Hindlimb muscle (tissue), 1 donor: ENCODE measurements around the gene PADI4. TPM values are rescaled to one million over a fixed set of nuclear protein-coding genes. Genes with fewer than 3 reads are reported as not detected.
"Not testable (repeated sequence)": the region's sequence is repeated elsewhere in the genome, so short reads cannot be mapped to it uniquely, and the experiment has no call there.

Experiments
- DNase-seq: peaks from one replicate; pipeline ENCODE4 v3.0.0-alpha.2; 2013
- polyA plus RNA-seq: library from polyadenylated mRNA; unstranded; fragments of 120-200 nt; gene quantifications from one replicate; pipeline ENCODE4 v1.2.1, GENCODE V29; 2013; ENCODE audit not compliant: insufficient read length

PADI4 gene
- polyA plus RNA-seq, 1 donor = 0.57 TPM

GRCh38 chr1:17400725-17401341 is 92.8 kb downstream of the PADI4 start:
- no peak for DNase-seq

- DNase-seq = no peak
Observed at GRCh38 chr1:17401841-17402240, 93.8 kb downstream of the PADI4 start.

GRCh38 chr1:17403081-17403480 is 95.1 kb downstream of the PADI4 start:
- no peak for DNase-seq

- no peak for DNase-seq
Observed at GRCh38 chr1:17404034-17404684, 96.2 kb downstream of the PADI4 start.

- no peak for DNase-seq
Observed at GRCh38 chr1:17404820-17405219, 96.8 kb downstream of the PADI4 start.

- peak; percentile 55 for DNase-seq
Observed at GRCh38 chr1:17405898-17406759, 98.1 kb downstream of the PADI4 start.

- DNase-seq = not testable (repeated sequence)
Observed at GRCh38 chr1:17406760-17407475, 98.9 kb downstream of the PADI4 start.

- DNase-seq = not testable (repeated sequence)
Observed at GRCh38 chr1:17407786-17408514, 100.0 kb downstream of the PADI4 start.

- no peak for DNase-seq
Observed at GRCh38 chr1:17409391-17409811, 101.4 kb downstream of the PADI4 start.

GRCh38 chr1:17412093-17412870 is 104.3 kb downstream of the PADI4 start:
- DNase-seq = no peak

Other genes with a start within 250 kb of the PADI4 start
- 147 TPM for gene PADI2, start 188.7 kb upstream of the PADI4 start, polyA plus RNA-seq
- gene PADI1, start 103.1 kb upstream of the PADI4 start, polyA plus RNA-seq = 0.31 TPM
- gene PADI3, start 59.1 kb upstream of the PADI4 start, polyA plus RNA-seq = not detected
- gene PADI6, start 64.0 kb downstream of the PADI4 start, polyA plus RNA-seq = not detected
- 36.8 TPM for gene RCC2, start 131.5 kb downstream of the PADI4 start, polyA plus RNA-seq
- gene ARHGEF10L, start 231.5 kb downstream of the PADI4 start, polyA plus RNA-seq = 29.4 TPM